PFSK-1 (cell line): ENCODE data around the gene CLDN20.

Source experiments
- FOXP2 ChIP-seq: optimal IDR thresholded peaks from 2 replicates; pipeline ENCODE3; 2011; ENCODE audit warnings: borderline replicate concordance, control low read depth, inconsistent platforms; ENCODE audit not compliant: insufficient read depth; ENCODE audit errors: extremely low read length, extremely low read depth
- POLR2AphosphoS5 ChIP-seq: IDR thresholded peaks from 2 replicates; pipeline ENCODE4 v1.6.1; 2012; ENCODE audit warnings: low read depth, mild to moderate bottlenecking, control low read depth, low read length, moderate library complexity
- SIN3A ChIP-seq: IDR thresholded peaks from 2 replicates; pipeline ENCODE4 v1.6.1; 2012; ENCODE audit warnings: mild to moderate bottlenecking, low read length, moderate library complexity, borderline replicate concordance; ENCODE audit not compliant: insufficient read depth
- TAF1 ChIP-seq: IDR thresholded peaks from 2 replicates; pipeline ENCODE4 v1.6.1; 2012; ENCODE audit warnings: low read length, control low read depth, borderline replicate concordance; ENCODE audit not compliant: insufficient read depth
- TF ChIP-seq, protein P1 (sequence below), 2 experiments: IDR thresholded peaks; 2 replicates each; pipeline versions ENCODE4 v1.6.1 to v1.8.0; 2011 to 2012; ENCODE audit warnings: low read depth in 2 of 2, low read length in 2 of 2, control low read depth in 1 of 2, inconsistent platforms in 1 of 2, mild to moderate bottlenecking in 1 of 2, moderate library complexity in 1 of 2; ENCODE audit not compliant: insufficient read depth in 1 of 2

DNA sequence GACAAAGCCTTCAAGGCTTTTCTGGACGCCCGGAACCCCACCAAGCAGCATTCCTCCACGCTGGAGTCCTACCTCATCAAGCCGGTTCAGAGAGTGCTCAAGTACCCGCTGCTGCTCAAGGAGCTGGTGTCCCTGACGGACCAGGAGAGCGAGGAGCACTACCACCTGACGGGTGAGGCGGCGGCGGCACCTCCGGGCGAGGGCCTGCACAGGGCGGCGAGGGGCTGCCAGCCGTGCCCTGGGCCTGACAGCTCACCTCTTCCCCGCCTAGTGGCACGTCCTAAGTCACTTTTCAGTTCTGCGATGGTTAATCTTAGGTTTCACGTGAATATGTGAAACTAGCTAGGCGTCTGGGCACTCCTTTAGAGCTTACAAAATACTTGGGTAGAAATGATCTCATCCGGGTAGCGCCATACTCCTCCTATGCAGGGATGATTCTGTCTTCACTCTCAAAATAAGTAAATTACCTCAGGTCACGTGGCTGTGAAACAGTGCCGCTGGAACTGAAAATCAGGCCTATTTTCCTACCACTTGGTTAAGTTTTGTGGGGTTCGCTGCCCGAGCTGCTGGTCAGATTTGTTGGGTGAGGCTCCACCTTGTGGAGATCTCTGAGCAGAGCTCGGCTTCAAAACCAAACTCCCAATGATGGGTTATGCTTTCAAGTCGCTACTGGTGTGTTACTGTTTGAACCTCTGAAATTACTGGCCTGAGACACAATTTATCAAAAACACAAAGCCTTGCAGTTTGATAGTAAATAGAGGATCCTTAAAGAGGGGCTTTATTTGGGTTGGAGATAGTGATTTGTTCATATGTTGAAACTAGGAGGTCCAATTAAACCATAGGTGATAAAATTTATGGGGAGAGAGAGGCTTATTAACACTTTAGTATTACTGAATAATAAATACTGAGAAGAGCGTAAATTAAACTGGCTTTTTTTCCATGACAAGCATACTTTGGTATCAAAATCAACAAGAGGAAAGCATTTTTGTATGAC lies 15.5 kb upstream of the CLDN20 start:
- TF ChIP-seq TAF1 (no peak), SIN3A (no peak), POLR2AphosphoS5 (no peak), FOXP2 (no peak)
- TF ChIP-seq, protein P1, sequence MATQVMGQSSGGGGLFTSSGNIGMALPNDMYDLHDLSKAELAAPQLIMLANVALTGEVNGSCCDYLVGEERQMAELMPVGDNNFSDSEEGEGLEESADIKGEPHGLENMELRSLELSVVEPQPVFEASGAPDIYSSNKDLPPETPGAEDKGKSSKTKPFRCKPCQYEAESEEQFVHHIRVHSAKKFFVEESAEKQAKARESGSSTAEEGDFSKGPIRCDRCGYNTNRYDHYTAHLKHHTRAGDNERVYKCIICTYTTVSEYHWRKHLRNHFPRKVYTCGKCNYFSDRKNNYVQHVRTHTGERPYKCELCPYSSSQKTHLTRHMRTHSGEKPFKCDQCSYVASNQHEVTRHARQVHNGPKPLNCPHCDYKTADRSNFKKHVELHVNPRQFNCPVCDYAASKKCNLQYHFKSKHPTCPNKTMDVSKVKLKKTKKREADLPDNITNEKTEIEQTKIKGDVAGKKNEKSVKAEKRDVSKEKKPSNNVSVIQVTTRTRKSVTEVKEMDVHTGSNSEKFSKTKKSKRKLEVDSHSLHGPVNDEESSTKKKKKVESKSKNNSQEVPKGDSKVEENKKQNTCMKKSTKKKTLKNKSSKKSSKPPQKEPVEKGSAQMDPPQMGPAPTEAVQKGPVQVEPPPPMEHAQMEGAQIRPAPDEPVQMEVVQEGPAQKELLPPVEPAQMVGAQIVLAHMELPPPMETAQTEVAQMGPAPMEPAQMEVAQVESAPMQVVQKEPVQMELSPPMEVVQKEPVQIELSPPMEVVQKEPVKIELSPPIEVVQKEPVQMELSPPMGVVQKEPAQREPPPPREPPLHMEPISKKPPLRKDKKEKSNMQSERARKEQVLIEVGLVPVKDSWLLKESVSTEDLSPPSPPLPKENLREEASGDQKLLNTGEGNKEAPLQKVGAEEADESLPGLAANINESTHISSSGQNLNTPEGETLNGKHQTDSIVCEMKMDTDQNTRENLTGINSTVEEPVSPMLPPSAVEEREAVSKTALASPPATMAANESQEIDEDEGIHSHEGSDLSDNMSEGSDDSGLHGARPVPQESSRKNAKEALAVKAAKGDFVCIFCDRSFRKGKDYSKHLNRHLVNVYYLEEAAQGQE (IDR thresholded peaks at IDR 0.05; ENCODE audit: insufficient read depth in 1 of 2, low read depth in 2 of 2, low read length in 2 of 2): no peak
